Measurements from ENCODE around the gene MST1R.
"Not testable (repeated sequence)": the region's sequence is repeated elsewhere in the genome, so short reads cannot be mapped to it uniquely, and the experiment has no call there.

The MST1R gene

GRCh38 chr3:49911611-49912010 lies 7.9 kb upstream of the MST1R start:
- no peak for DNase-seq (ENCODE audit: low read depth, low spot score)

- no peak for DNase-seq (ENCODE audit: low read depth, low spot score)
These were observed 7.4 kb upstream of the MST1R start for GRCh38 chr3:49911124-49911420.

DNA sequence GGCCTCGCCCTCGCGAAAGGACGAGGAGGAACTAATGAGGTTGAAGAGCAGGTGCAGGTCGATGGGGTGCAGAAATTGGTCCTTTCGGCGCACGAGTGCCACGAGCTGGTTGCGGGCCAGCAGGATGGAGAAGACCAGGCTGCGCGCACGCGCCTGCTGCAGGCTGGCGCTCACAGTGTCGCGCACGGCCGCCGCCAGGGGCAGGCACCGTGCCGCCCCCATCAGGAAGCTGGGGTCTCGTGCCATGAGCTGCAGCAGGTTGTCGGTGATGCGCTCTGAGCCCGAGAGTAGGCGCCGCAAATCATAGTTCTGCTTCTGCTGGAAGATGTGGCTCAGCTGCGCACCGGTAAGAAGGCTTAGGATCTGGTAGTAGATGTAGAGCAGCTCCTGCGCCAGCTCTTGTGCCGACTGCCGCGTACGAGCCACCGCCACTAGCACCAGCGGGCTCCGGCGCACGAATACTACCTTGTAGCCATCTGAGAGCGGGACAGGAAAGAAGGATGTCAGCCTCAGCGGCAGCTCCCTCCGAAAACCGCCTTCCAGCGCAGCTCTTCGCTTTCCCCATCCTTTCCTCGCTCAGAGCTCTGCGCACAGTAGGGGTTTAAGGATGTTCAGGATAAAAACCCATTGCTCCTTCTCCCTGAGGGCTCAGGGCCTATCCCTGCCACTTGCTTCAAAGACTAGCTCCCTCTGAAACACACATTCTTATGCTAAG lies 6.9 kb upstream of the MST1R start:
- no peak for DNase-seq (ENCODE audit: low read depth, low spot score)

- DNase-seq (ENCODE audit: low read depth, low spot score), result no peak
These were observed 4.9 kb upstream of the MST1R start for GRCh38 chr3:49908373-49909199.

DNA sequence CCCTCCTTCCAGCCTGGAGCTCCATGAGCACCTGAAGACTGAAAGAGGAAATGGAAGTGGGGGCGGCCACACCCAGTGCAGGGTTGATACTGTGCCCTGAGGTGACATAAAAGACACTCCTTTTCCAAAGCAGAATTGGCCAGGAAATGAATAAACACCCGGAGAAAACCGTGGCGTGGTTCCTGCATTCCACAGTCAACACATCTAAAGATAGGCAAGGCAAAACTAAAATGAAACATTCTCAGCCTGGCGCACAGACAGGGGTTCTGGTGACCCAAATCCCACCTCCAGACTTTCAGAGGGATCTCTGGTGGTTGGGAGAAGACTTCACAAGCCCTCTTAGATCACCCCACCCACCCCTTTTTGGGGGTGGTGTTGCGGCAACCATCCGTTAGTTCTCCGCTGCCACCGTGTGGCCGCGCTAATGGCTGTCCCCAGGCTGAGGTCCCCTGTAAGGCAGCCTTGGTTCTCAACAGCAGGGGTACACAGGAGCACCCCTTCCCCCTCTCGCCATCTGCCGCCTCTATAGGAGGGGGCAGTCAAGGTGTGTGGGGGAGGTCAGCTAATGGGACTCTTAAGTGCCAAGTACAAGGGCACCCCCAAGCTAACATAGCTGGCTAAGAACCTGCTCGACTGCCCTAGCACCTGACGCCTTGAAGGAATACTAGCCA lies 2.5 kb upstream of the MST1R start:
- DNase-seq (ENCODE audit: low read depth, low spot score), result no peak

GRCh38 chr3:49904448-49904847 lies 775 bp upstream of the MST1R start:
- not testable (repeated sequence) for DNase-seq (ENCODE audit: low read depth, low spot score)

DNA sequence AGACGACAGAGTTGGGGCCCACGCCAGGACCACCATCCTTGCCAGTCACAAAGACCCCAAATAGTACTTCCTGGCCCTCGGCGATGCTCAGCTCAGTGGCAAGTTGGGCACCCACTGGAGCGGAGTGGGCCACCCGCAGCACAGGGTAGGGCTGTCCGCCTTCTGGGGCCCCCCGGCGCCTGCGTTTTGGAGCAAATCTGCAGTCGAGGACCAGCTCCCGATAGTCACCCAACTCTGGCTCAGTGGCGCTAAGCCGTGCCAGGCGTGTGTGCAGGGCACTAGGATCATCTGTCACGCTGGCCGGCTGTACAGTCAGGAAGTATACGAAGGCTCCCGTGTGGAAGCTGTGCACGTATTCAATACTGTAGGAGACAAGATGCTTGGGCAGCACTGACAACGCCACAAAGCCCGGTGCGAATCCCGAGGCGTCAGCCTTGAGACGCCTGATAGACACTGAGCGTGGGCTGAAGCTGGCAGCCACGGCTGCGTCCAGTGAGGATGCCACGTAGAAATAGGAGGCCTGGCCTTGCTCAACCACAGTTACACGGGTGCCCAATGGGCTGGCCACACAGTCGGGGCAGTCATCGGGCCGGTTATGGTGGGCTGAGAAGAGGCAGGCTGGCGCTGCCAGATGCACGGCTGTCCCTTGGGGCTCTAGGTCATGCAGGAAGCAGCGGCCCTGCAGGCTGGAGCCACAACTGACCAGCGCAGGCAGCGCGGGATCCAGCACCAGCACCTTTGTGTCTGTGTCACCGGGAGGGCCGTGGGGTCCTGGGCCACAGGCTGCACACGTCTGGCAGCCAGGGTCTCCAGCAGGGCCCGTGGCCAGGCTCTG lies 945 bp downstream of the MST1R start:
- DNase-seq (ENCODE audit: low read depth, low spot score), result no peak

DNA sequence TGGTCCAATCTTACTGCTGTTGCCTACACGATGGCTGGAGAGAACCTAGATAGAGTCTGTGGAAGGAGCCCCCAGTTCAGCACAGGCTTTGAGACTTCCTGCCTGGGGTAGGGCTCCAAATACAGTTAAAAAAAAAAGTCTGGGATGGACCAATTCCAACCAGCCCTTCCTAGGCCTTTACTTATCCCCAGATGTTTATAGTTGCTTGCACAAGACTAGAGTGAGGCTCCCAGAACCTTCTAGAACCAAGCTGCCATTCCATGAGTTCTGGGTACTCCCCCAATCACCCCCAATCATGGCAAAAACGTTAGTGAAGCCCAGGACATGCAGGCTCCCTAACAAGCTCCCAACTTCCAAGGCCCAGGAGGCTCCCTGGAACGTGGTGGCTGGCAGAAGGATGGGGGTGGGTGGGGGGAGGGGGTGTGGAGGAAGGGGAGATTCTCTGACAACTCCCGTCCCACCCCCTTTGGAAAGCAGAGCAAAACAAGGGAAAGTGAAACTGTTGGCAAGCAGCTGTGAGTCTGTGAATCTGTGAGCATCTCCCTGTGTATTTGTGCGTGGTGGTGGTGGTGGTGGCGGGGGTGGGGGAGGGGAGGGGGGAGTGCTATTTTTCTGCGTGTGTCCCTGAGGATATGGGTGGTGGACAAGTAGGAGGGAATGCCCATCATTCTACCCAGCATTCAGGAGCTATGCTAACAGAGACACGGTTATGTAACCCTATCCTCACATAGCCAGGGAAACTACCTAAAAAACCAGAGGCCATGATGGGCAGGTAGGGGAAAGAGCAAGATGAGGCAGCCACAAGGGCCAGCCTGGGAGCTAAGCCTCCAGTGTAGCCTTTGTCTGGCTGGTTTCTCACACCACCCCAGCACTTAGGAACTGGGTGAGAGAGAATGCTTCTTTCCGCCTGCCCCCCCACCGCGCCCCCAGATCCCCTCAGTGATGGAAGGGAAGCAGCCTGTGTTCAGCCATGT lies 2.0 kb downstream of the MST1R start:
- no peak for DNase-seq (ENCODE audit: low read depth, low spot score)

DNA sequence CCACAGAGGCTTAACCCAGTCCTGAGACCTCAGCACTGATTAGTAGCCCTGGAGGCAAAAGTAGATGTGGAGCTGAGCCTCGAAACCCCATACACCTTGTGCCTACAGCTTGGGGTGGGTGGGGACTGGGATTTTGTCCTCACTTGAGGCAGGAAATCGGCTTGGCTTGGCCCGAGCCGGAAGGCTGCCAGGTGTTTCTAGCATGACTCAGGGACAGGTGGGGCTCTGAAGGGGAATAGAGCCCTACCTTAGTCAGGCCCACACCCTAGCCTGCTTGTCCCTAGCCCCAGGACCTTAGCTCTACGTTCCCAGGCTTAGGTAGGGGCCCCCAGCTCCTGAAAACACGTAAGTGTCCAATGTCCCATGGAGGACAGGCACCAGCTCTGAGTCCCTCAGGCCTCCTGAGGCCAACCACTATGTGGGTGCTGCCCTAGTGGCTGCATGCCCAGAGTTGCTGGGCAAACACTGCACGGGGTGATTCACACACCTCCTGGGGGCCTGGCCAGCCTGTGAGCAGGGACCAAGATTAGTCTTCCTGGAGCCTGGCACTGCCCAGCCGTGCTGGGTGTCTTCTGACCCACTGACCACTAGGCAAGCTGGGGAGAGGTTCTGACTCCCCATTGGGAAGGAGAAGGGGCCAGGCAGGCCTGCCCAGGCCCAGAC lies 3.1 kb downstream of the MST1R start:
- DNase-seq (ENCODE audit: low read depth, low spot score), result no peak

DNA sequence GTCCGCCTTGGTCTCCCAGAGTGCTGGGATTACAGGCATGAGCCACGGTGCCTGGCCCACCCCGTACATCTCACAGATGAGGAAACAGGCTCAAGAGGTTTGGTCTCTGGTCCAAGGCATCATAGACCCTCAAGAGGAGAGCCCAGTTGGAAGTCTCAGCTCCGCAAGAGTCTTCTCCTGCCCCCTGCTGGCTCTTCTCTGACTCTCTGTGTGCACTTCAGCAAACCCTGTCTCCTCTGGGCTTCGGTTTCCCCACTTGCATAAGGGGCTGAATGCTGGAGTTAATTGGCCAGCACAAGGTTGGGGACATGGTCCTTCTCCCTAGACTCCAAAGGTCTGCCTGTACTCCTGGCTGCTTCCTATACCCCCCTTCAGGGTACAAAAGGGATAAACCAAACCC lies 3.9 kb downstream of the MST1R start:
- no peak for DNase-seq (ENCODE audit: low read depth, low spot score)

- no peak for DNase-seq (ENCODE audit: low read depth, low spot score)
These were observed 4.7 kb downstream of the MST1R start for GRCh38 chr3:49898991-49899390.

GRCh38 chr3:49896345-49896744 lies 7.3 kb downstream of the MST1R start:
- DNase-seq (ENCODE audit: low read depth, low spot score), result no peak

GRCh38 chr3:49895791-49896190 lies 7.9 kb downstream of the MST1R start:
- no peak for DNase-seq (ENCODE audit: low read depth, low spot score)

- no peak for DNase-seq (ENCODE audit: low read depth, low spot score)
These were observed 14.4 kb downstream of the MST1R start for GRCh38 chr3:49889296-49889695.

DNA sequence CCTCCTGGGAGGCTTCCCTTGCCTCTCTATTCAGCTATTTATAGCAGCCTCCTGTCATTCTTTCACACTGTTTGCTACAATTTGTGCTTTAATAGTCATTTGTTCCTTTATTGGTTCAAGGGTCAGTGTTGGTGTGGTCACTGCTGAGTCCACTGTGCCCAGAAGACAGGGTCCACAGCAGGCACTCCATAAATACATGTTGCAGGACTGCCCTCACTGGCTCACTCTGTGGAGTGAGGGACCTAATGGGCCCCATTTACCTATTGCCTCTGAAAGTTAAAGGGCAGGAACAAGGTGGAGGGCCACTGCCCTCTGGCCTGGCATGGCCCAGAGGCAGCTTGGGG lies 16.8 kb downstream of the MST1R start:
- no peak for DNase-seq (ENCODE audit: low read depth, low spot score)

DNA sequence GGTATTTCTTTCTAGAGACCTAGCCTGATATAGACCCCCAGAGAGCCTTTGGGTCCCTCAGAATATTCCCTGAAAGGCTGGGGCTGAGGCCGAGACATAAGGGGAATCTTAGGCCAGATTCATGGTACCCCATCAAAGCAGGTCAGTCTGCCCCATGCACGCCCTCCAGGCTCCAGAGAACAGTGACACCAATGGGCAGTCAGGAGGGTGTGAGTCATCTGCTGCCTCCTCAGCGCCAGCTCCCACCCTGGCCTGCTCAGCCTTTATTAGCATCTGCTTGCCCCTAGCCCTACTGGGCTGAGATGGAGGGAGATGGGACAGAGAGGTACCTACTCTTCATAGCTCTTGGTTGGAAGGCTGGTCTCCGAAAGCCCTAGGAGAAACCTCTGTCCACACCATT lies 19.7 kb downstream of the MST1R start:
- no peak for DNase-seq (ENCODE audit: low read depth, low spot score)

GRCh38 chr3:49882166-49882565 lies 21.5 kb downstream of the MST1R start:
- no peak for DNase-seq (ENCODE audit: low read depth, low spot score)

GRCh38 chr3:49880581-49881315 lies 22.9 kb downstream of the MST1R start:
- DNase-seq (ENCODE audit: low read depth, low spot score), result no peak

GRCh38 chr3:49879721-49880120 lies 24.0 kb downstream of the MST1R start:
- DNase-seq (ENCODE audit: low read depth, low spot score), result no peak

GRCh38 chr3:49878686-49879085 lies 25.0 kb downstream of the MST1R start:
- no peak for DNase-seq (ENCODE audit: low read depth, low spot score)

Measured in brain pericyte (primary cell).